ENCODE measurements around the gene EXOC6B.

- TF ChIP-seq CTCF (IDR thresholded peaks at IDR 0.05): no peak
- TF ChIP-seq POLR2A (IDR thresholded peaks at IDR 0.05): no peak
- no peak for TF ChIP-seq POLR2AphosphoS5 (IDR thresholded peaks at IDR 0.05)
Measured at GRCh38 chr2:72847534-72848315, 21.9 kb upstream of the EXOC6B start.
